ENCODE data around the gene C2orf72. TPM values are rescaled to one million over a fixed set of nuclear protein-coding genes. Genes with fewer than 3 reads are reported as not detected.

Gene C2orf72
- total and polyA plus RNA-seq, 2 of the 4 experiments (the other 2 are of a cell fraction) = 0.09 to 0.18 TPM

DNA sequence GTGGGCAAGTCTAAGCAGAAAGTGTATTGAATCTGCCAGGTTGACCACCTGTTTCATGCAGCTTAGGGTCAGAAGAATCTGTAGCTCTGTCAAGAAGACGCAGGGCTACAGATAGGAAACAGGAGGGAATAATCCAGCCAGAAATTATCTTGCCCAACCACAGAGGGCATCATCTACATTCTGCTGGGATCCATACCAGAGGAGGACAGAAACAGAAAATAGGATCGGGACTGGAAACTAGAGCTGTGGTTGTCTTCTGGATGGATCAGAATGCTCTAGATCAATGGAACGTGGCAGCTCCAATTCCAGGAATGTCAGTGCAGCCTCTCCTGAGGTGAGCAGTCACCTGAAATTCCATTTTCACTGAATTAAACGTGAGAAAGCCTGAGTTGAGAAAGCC lies 37.8 kb upstream of the C2orf72 start:
- no peak overlapping the region for H3K9ac ChIP-seq (ENCODE audit: low read depth, low read length)
- H3K9me3 ChIP-seq (ENCODE audit: control insufficient read depth, insufficient read depth, low read length) = no peaks in the 10 kb centered on the region; the same call in 1 of the 2 replicates
- H2AK9ac ChIP-seq (replicated peaks; ENCODE audit: low read depth, low read length, poor library complexity) = no peak overlapping the region
- no peaks in the 10 kb centered on the region for H3K79me1 ChIP-seq (ENCODE audit: low read depth in 1 of 2, low read length in 2 of 2)
- H2AFZ ChIP-seq (replicated peaks; ENCODE audit: low read length, poor library complexity) = no peak overlapping the region
- ChIA-PET POLR2A (ENCODE audit: unreplicated experiment) (no interaction called here), CTCF (no interaction called here)
- no peaks in the 10 kb centered on the region for H3K4me1 ChIP-seq (ENCODE audit: control insufficient read depth, insufficient read depth, low read length)
- no peaks in the 10 kb centered on the region for H4K20me1 ChIP-seq (ENCODE audit: insufficient read depth, low read length)
- no peak overlapping the region for H4K8ac ChIP-seq (ENCODE audit: low read depth in 2 of 2, low read length in 2 of 2)
- no peak overlapping the region for H3K14ac ChIP-seq (replicated peaks; ENCODE audit: low read depth, low read length)
- no peak overlapping the region for H3K4me2 ChIP-seq (ENCODE audit: low read depth, low read length)
- no peaks in the 10 kb centered on the region for H3K36me3 ChIP-seq (ENCODE audit: control insufficient read depth, insufficient read depth, low read length)
- H3K27ac ChIP-seq (ENCODE audit: insufficient read depth, low read length) = no peak overlapping the region
- ATAC-seq (ENCODE audit: low read depth) (no peak), DNase-seq (no peak)
- H3K18ac ChIP-seq (ENCODE audit: low read depth, low read length) = no peak overlapping the region
- H2BK120ac ChIP-seq (ENCODE audit: low read depth, low read length) = no peak overlapping the region
- no peak overlapping the region for H2AK5ac ChIP-seq (ENCODE audit: low read depth, low read length)
- H4K5ac ChIP-seq (ENCODE audit: low read depth, low read length) = no peak overlapping the region
- H2BK5ac ChIP-seq (ENCODE audit: low read depth, low read length, poor library complexity, severe bottlenecking) = no peak overlapping the region
- no TSS peak for BruUV-seq (replicated peaks)
- no peak overlapping the region for H3K56ac ChIP-seq (ENCODE audit: extremely low read depth, insufficient read depth, low read length)
- in situ Hi-C loops (cut with MboI; ENCODE audit: low sequenced_read_pairs) (no loop called here), dilution Hi-C loops (cut with HindIII; ENCODE audit: low sequenced_read_pairs, unreplicated experiment) (no loop called here), intact Hi-C loops (cut with micrococcal nuclease) (no loop called here)
- no peak overlapping the region for H3K4ac ChIP-seq (ENCODE audit: low read depth, low read length)
- TF ChIP-seq BHLHE40 (IDR thresholded peaks at IDR 0.05; ENCODE audit: low read depth, low read length) = no peak
- no peak overlapping the region for H2BK15ac ChIP-seq (ENCODE audit: low read depth, low read length)
- H3K23ac ChIP-seq (ENCODE audit: low read depth, low read length) = no peak overlapping the region
- H3K9me1 ChIP-seq (ENCODE audit: insufficient read depth, low read length) = no peaks in the 10 kb centered on the region
- no peak overlapping the region for H3K4me3 ChIP-seq (ENCODE audit: insufficient read depth, low read depth, low read length)
- no peak overlapping the region for H4K91ac ChIP-seq (ENCODE audit: insufficient read depth, low read depth, low read length)
- no CpG with 5 or more reads among the region's 4 CpGs for WGBS, 2 experiments (ENCODE audit: extremely low coverage in 2 of 2, insufficient read length in 1 of 2)
- no peak overlapping the region for H2BK20ac ChIP-seq (ENCODE audit: low read depth, low read length)
- peaks cover 39% of the 10 kb centered on the region for H3K27me3 ChIP-seq (ENCODE audit: control insufficient read depth, insufficient read depth, low read length)

Measured in IMR-90 (cell line).